Esophagus muscularis mucosa (tissue), 4 donors: ENCODE results near the gene LRRC4C. TPM values are rescaled to one million over a fixed set of nuclear protein-coding genes. Genes with fewer than 3 reads are reported as not detected.

Experiments
- DNase-seq: peaks from one replicate; pipeline ENCODE4 v3.0.0-alpha.2; 2017; ENCODE audit errors: extremely low spot score
- H3K27ac ChIP-seq, 4 donors: fragments of 200-600 bp; sonication (generic); replicated peaks in 1 of 4; 1 replicate in 3 of 4; 2 replicates in 1 of 4; pipeline ENCODE4 v1.5.1; 2016 to 2019; ENCODE audit warnings: mild to moderate bottlenecking in 1 of 4
- H3K27me3 ChIP-seq, 4 donors: fragments of 200-600 bp; sonication (generic); one replicate each; pipeline versions ENCODE4 v1.5.1 to v1.6.0; 2016 to 2019
- H3K36me3 ChIP-seq, 4 donors: fragments of 200-600 bp; sonication (generic); one replicate each; pipeline ENCODE4 v1.5.1; 2016 to 2019
- H3K4me1 ChIP-seq, 4 donors: fragments of 200-600 bp; sonication (generic); one replicate each; pipeline ENCODE4 v1.5.1; 2016 to 2019
- H3K4me3 ChIP-seq, 4 donors: fragments of 200-600 bp; sonication (generic); 1 replicate in 2 of 4; 2 replicates in 2 of 4; pipeline ENCODE4 v1.5.1; 2016 to 2019; ENCODE audit warnings: mild to moderate bottlenecking in 4 of 4, moderate library complexity in 1 of 4
- H3K9me3 ChIP-seq, 4 donors: fragments of 200-600 bp; sonication (generic); 1 replicate in 3 of 4; 2 replicates in 1 of 4; pipeline ENCODE4 v1.5.1; 2016 to 2019
- EP300 ChIP-seq: sonication (generic); formaldehyde crosslinking; IDR thresholded peaks from one replicate; pipeline ENCODE4 v1.6.1; 2017; ENCODE audit warnings: antibody characterized with exemption
- POLR2A ChIP-seq: fragments of 450-650 bp; IDR thresholded peaks from one replicate; pipeline ENCODE4 v1.6.1; 2017; ENCODE audit warnings: antibody characterized with exemption, moderate library complexity, mild to moderate bottlenecking, low read depth
- POLR2AphosphoS5 ChIP-seq, 2 donors: sonication (generic); formaldehyde crosslinking; IDR thresholded peaks; one replicate each; pipeline ENCODE4 v1.6.1; 2017; ENCODE audit warnings: antibody characterized with exemption in 2 of 2
- WGBS: methylation state at CpG from one replicate; pipeline ENCODE4 v1.1.5; 2018; 5-methylcytosine and 5-hydroxymethylcytosine counted together
- intact Hi-C: fragments of 100-400 bp; cut with DNase I; formaldehyde crosslinking; loops from one replicate; pipeline ENCODE4 v1.15.1; 2023
- total RNA-seq, 4 donors: library from RNA; depleted of rRNA; stranded (reverse); fragments of >200 nt; gene quantifications; one replicate each; pipeline versions ENCODE4 v1.1.0 to v1.2.1, GENCODE V29; 2016
- TF ChIP-seq, protein P1 (sequence below), 3 experiments: fragments of 200-600 bp in 2 of 3; fragments of 450-650 bp in 1 of 3; sonication (generic) in 2 of 3; IDR thresholded peaks; one replicate each; pipeline ENCODE4 v1.5.1; 2017 to 2019; ENCODE audit warnings: antibody characterized with exemption in 3 of 3, mild to moderate bottlenecking in 2 of 3, moderate library complexity in 1 of 3

LRRC4C gene
- total RNA-seq, 4 donors from 2014 or later: 1.2 to 4.0 (median 2.2) TPM

DNA sequence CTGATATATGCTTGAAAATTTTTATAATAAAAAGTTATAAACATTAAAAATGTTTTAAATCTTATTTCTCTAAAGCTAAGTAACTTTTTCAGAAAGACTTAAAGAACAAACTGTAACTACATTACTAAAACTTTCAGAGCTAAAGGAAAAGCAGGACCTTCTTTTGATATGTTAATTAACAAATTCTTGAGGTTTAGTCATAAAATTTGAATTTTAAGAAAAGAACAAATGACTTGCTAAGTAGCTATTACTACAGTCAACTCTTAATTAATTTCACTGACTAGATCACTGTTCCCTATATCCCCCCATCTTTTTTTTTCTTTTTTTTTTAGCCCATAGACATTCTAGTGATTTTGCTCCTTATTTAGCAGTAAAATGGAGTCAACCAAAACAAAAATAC, 344.4 kb downstream of the LRRC4C start:
- Histone ChIP-seq H3K9me3 (no peaks in the 10 kb centered on the region), H3K36me3 (no peaks in the 10 kb centered on the region), H3K27ac (no peak overlapping the region), H3K27me3 (no peaks in the 10 kb centered on the region), H3K4me1 (no peaks in the 10 kb centered on the region), H3K4me3 (no peak overlapping the region)
- intact Hi-C loops: no loop called here
- TF ChIP-seq, protein P1, sequence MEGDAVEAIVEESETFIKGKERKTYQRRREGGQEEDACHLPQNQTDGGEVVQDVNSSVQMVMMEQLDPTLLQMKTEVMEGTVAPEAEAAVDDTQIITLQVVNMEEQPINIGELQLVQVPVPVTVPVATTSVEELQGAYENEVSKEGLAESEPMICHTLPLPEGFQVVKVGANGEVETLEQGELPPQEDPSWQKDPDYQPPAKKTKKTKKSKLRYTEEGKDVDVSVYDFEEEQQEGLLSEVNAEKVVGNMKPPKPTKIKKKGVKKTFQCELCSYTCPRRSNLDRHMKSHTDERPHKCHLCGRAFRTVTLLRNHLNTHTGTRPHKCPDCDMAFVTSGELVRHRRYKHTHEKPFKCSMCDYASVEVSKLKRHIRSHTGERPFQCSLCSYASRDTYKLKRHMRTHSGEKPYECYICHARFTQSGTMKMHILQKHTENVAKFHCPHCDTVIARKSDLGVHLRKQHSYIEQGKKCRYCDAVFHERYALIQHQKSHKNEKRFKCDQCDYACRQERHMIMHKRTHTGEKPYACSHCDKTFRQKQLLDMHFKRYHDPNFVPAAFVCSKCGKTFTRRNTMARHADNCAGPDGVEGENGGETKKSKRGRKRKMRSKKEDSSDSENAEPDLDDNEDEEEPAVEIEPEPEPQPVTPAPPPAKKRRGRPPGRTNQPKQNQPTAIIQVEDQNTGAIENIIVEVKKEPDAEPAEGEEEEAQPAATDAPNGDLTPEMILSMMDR (IDR thresholded peaks at IDR 0.05): no peak
- TF ChIP-seq POLR2AphosphoS5 (IDR thresholded peaks at IDR 0.05) (no peak), POLR2A (no peak), EP300 (no peak)
- no peak for DNase-seq

DNA sequence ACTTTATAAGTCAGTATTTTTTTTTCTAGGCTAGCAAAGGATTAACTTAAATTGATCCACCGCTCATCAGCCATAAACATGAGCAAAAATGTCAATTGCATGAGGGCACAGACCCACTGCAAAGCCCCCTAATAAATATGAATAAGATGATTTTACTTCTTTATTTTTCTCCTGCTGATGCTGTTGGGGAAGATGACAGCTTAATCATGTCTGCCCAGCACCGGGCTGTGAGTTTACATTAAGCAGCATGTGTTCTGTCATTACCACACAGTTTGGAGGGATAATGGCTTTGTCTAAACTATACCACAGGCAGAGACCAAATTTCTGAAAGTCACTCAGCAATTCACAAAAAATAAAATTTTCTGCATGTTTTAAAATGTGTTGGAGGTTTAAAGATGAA, 346.3 kb downstream of the LRRC4C start:
- Histone ChIP-seq H3K27ac (no peak overlapping the region), H3K4me1 (no peaks in the 10 kb centered on the region), H3K4me3 (no peak overlapping the region), H3K9me3 (no peaks in the 10 kb centered on the region), H3K27me3 (no peaks in the 10 kb centered on the region), H3K36me3 (no peaks in the 10 kb centered on the region)
- DNase-seq: no peak
- TF ChIP-seq POLR2AphosphoS5 (IDR thresholded peaks at IDR 0.05) (no peak), EP300 (no peak), POLR2A (no peak)
- TF ChIP-seq, protein P1 (IDR thresholded peaks at IDR 0.05): no peak
- WGBS: 33% methylated on average over 2 of the region's 2 CpGs
- intact Hi-C loops: no loop called here

DNA sequence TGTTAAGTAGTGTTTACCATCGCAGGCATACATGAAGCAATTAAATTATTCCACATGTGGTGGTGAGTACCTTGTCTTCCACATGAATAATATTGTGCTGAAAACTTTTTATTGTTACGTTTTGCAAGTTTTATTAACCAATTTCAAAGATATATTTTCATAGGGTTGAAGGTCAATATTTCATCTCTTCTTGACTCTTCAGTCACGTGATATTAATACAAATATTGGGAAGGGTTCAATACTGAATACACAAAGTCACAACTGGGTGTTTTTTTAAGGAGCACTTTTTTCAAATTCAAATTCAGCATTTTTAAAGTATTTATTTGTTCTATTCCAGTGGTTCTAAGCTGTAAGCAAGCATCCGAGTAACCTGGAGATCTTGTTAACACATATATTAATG, 348.9 kb downstream of the LRRC4C start:
- WGBS: 69% methylated on average over 4 of the region's 4 CpGs
- no peaks in the 10 kb centered on the region for H3K27me3 ChIP-seq
- intact Hi-C loops: no loop called here

DNA sequence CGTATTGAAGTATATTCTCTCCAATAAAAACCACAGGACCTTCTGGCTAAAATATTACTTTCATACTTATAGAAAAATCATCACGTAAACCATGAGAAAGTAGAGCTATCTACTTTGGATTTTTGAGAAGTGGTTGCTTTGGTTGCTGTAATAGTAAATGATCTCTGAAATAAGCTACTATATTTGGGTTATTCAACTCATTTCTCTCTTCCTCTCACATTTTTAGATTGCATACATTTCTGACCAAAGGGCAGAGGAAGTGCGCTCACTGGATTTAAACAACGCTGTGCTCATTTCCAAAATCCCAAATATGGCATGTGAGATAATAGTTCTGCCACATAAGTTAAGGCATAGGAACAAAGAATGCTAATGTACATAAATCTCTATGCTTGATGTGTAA, 357.0 kb downstream of the LRRC4C start:
- TF ChIP-seq POLR2AphosphoS5 (IDR thresholded peaks at IDR 0.05) (no peak), EP300 (no peak), POLR2A (no peak)
- TF ChIP-seq, protein P1 (IDR thresholded peaks at IDR 0.05): no peak
- Histone ChIP-seq H3K27me3 (no peaks in the 10 kb centered on the region), H3K9me3 (no peaks in the 10 kb centered on the region), H3K27ac (no peak overlapping the region), H3K36me3 (no peaks in the 10 kb centered on the region), H3K4me1 (no peaks in the 10 kb centered on the region), H3K4me3 (no peak overlapping the region)
- 81% methylated on average over 4 of the region's 4 CpGs for WGBS
- DNase-seq: no peak
- intact Hi-C loops: no loop called here

More for the DNA sequence above, 348.9 kb downstream of the LRRC4C start:
- H3K4me1 ChIP-seq: no peaks in the 10 kb centered on the region
- no peak overlapping the region for H3K27ac ChIP-seq
- no peaks in the 10 kb centered on the region for H3K9me3 ChIP-seq
- no peak for DNase-seq
- TF ChIP-seq, protein P1 (IDR thresholded peaks at IDR 0.05): no peak
- TF ChIP-seq POLR2AphosphoS5 (IDR thresholded peaks at IDR 0.05) (no peak), EP300 (no peak), POLR2A (no peak)
- H3K4me3 ChIP-seq: no peak overlapping the region
- H3K36me3 ChIP-seq: no peaks in the 10 kb centered on the region

DNA sequence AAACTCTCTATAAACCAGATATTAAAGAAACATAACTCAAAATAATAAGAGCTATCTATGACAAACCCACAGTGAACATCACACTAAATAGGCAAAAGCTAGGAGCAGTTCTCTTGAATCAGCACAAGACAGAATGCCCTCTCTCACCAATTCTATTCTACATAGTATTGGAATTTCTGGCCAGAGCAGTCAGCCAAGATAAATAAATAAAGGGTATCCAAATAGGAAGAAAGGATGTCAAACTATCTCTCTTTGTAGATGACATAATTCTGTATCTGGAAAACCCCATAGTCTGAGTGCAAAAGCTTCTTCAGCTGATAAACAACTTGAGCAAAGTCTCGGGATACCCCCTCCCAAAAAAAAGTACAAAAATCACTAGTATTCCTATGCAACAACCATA, 359.8 kb downstream of the LRRC4C start:
- Histone ChIP-seq H3K4me1 (no peaks in the 10 kb centered on the region), H3K36me3 (no peaks in the 10 kb centered on the region), H3K27me3 (no peaks in the 10 kb centered on the region), H3K9me3 (no peaks in the 10 kb centered on the region), H3K4me3 (no peak overlapping the region), H3K27ac (no peak overlapping the region)
- WGBS: 36% methylated on average over 1 of the region's 1 CpG
- intact Hi-C loops: no loop called here
- TF ChIP-seq POLR2AphosphoS5 (IDR thresholded peaks at IDR 0.05): no peak
- no peak for TF ChIP-seq POLR2A
- TF ChIP-seq, protein P1 (IDR thresholded peaks at IDR 0.05): no peak
- TF ChIP-seq EP300: no peak
- no peak for DNase-seq
